Caco-2 (cell line): Measurements from ENCODE around the gene JMJD6. TPM values are rescaled to one million over a fixed set of nuclear protein-coding genes. Genes with fewer than 3 reads are reported as not detected.
A peak's percentile ranks its signal among the peaks of the same experiment; 100 is the strongest.

Experiments used
- Bru-seq: library from RNA; stranded (reverse); fragments of 400-500 nt; gene quantifications from one replicate; lab custom pipeline; 2021; lab: Mats Ljungman, UMichigan
- BruChase-seq, 2 experiments: library from RNA; stranded (reverse); fragments of 400-500 nt; gene quantifications; one replicate each; lab custom pipeline; 2021; lab: Mats Ljungman, UMichigan
- BruUV-seq: library from RNA; stranded (reverse); fragments of 400-500 nt; replicated peaks from 2 replicates; lab custom pipeline; 2021; lab: Mats Ljungman, UMichigan
- CTCF ChIA-PET: fragments of 300-600 bp; sonication (Branson Sonifier 250); formaldehyde crosslinking; loops from one replicate; lab custom pipeline; 2022; ENCODE audit warnings: antibody characterized with exemption; lab: Charles Lee
- POLR2A ChIA-PET: fragments of 300-600 bp; sonication (Branson Sonifier 250); formaldehyde crosslinking; loops from one replicate; lab custom pipeline; 2022; ENCODE audit warnings: antibody characterized with exemption; lab: Charles Lee
- DNase-seq, 2 experiments: peaks; one replicate each; pipeline versions ENCODE4 v3.0.0 to v3.0.0-alpha.2; 2020 to 2022
- H3K27me3 ChIP-seq: replicated peaks from 2 replicates; pipeline ENCODE4 v1.6.0; 2011; ENCODE audit warnings: low read length; ENCODE audit not compliant: control insufficient read depth, insufficient read depth
- H3K36me3 ChIP-seq: 2 replicates; pipeline ENCODE4 v1.5.1; 2011; ENCODE audit warnings: low read length; ENCODE audit not compliant: control insufficient read depth, insufficient read depth
- H3K4me1 ChIP-seq: fragments of 250-450 bp; sonication (Bioruptor Pico); 2 replicates; pipeline ENCODE4 v1.5.1; 2020; ENCODE audit warnings: mild to moderate bottlenecking
- H3K4me3 ChIP-seq: 2 replicates; pipeline ENCODE4 v1.5.1; 2011; ENCODE audit warnings: low read depth, mild to moderate bottlenecking, control low read depth, low read length
- H3K9me3 ChIP-seq: fragments of 250-450 bp; sonication (Bioruptor Pico); 2 replicates; pipeline ENCODE4 v1.5.1; 2020; ENCODE audit warnings: mild to moderate bottlenecking, moderate library complexity
- H3K27ac Mint-ChIP-seq: one replicate; pipeline ENCODE4 v1.8.0; 2022; ENCODE audit warnings: mixed read lengths; ENCODE audit not compliant: unreplicated experiment
- H3K27me3 Mint-ChIP-seq: one replicate; pipeline ENCODE4 v1.8.0; 2022; ENCODE audit warnings: mixed read lengths; ENCODE audit not compliant: insufficient read depth, unreplicated experiment
- H3K36me3 Mint-ChIP-seq: one replicate; pipeline ENCODE4 v1.8.0; 2022; ENCODE audit warnings: mild to moderate bottlenecking, mixed read lengths; ENCODE audit not compliant: insufficient read depth, unreplicated experiment
- H3K4me1 Mint-ChIP-seq: one replicate; pipeline ENCODE4 v1.8.0; 2022; ENCODE audit warnings: low read depth, mixed read lengths; ENCODE audit not compliant: unreplicated experiment
- H3K4me3 Mint-ChIP-seq: one replicate; pipeline ENCODE4 v1.8.0; 2022; ENCODE audit warnings: mild to moderate bottlenecking, moderate library complexity, mixed read lengths; ENCODE audit not compliant: unreplicated experiment
- H3K9me3 Mint-ChIP-seq: one replicate; pipeline ENCODE4 v1.8.0; 2022; ENCODE audit warnings: mixed read lengths; ENCODE audit not compliant: unreplicated experiment
- intact Hi-C: fragments of 100-400 bp; cut with micrococcal nuclease; formaldehyde crosslinking; loops from one replicate; pipeline ENCODE4 v1.10.0; 2022; ENCODE audit not compliant: unreplicated experiment
- long read RNA-seq: library from polyadenylated mRNA; stranded (forward); transcript quantifications from one replicate; pipeline ENCODE4 v2.0.0, GENCODE V29; 2022
- total RNA-seq: library from RNA; stranded (reverse); gene quantifications from 2 replicates; pipeline ENCODE4 v1.2.3, GENCODE V29; 2022
- TF ChIP-seq, protein P1 (sequence below), 2 experiments: fragments of 200-600 bp in 1 of 2; IDR thresholded peaks; 1 replicate in 1 of 2; 2 replicates in 1 of 2; pipeline versions ENCODE4 v1.5.1 to v1.8.0; 2011 to 2022; ENCODE audit warnings: antibody characterized with exemption in 1 of 2, control low read depth in 1 of 2, inconsistent platforms in 1 of 2, low read depth in 1 of 2, low read length in 1 of 2, mild to moderate bottlenecking in 1 of 2, moderate library complexity in 1 of 2; ENCODE audit not compliant: insufficient read depth in 1 of 2, severe bottlenecking in 1 of 2, unreplicated experiment in 1 of 2

JMJD6 gene
- total RNA-seq (37.4 and 48.2 TPM in 2 replicates), Bru-seq, nascent RNA (percentile 72 among the genes with signal in this experiment), BruChase-seq, experiment 1, labeled RNA remaining after a 2-hour chase (percentile 82 among the genes with signal in this experiment), BruChase-seq, experiment 2, labeled RNA remaining after a 6-hour chase (percentile 74 among the genes with signal in this experiment)
- long read RNA-seq, transcript JMJD6-202 (6 exons, 1,603 nt): major isoform, 50 of 68 reads
- long read RNA-seq, partial matches to known transcripts: 5 of 68 reads
- long read RNA-seq, other reads (novel, unspliced or antisense): 8 of 68 reads

DNA sequence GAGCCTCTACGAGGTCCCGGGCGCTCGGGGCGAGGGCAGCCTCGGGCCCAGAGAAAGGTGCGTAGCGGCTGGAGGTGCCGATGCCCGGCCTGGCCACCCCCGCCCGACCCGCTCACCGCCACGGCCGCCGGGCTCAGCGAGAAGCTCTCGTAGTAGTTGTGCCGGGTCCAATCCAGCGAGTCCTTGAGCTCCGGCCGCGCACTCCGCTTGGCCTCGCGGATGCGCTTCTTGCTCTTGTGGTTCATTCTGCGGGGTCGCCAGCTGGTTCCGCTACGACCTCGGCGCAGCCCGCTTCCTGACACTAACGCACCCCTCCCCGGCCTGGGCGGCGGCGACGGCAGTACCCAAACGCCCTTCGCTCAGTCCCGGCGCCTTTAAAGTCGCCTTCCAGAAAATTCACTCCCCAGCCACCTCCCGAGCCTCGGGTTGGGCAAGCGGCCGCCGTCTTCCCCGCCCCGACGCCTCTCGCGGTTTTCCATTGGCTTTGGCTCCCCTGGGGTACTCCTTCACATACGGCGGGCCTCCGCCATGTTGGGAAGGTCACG is at the start of gene JMJD6:
Gene JMJD6, minus strand, starts transcription at position 376 of the 545 bp plus-strand sequence. Its CDS starts 131 bp downstream, at position 245.
- no peaks in the 10 kb centered on the region for H3K27me3 Mint-ChIP-seq
- H3K36me3 Mint-ChIP-seq: peaks cover 92% of the 10 kb centered on the region
- H3K4me3 Mint-ChIP-seq: peak within 1 kb of the TSS; percentile 90
- DNase-seq: peak; percentile 98
- H3K27ac Mint-ChIP-seq: peak within 1 kb of the TSS; percentile 84
- TSS peak; percentile 77 for BruUV-seq
- CTCF ChIA-PET: interaction anchor here (0.6 to 1.0 kb wide), 4 partner anchors 45 to 373 kb away, joined by 3 to 4 read pairs (median 3); no protein-coding TSS in a partner anchor
- H3K4me1 Mint-ChIP-seq: no peaks in the 10 kb centered on the region
- POLR2A ChIA-PET: interaction anchor here (0.6 kb wide), 1 partner anchor 55 kb away, joined by 3 read pairs; no protein-coding TSS in a partner anchor
- Histone ChIP-seq H3K4me3 (peak within 1 kb of the TSS; percentile 85), H3K4me1 (peaks cover 7% of the 10 kb centered on the region; the same call in 1 of the 2 replicates), H3K9me3 (no peaks in the 10 kb centered on the region), H3K36me3 (peaks cover 3% of the 10 kb centered on the region), H3K27me3 (no peaks in the 10 kb centered on the region)
- H3K9me3 Mint-ChIP-seq: no peaks in the 10 kb centered on the region
- TF ChIP-seq, protein P1, sequence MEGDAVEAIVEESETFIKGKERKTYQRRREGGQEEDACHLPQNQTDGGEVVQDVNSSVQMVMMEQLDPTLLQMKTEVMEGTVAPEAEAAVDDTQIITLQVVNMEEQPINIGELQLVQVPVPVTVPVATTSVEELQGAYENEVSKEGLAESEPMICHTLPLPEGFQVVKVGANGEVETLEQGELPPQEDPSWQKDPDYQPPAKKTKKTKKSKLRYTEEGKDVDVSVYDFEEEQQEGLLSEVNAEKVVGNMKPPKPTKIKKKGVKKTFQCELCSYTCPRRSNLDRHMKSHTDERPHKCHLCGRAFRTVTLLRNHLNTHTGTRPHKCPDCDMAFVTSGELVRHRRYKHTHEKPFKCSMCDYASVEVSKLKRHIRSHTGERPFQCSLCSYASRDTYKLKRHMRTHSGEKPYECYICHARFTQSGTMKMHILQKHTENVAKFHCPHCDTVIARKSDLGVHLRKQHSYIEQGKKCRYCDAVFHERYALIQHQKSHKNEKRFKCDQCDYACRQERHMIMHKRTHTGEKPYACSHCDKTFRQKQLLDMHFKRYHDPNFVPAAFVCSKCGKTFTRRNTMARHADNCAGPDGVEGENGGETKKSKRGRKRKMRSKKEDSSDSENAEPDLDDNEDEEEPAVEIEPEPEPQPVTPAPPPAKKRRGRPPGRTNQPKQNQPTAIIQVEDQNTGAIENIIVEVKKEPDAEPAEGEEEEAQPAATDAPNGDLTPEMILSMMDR (IDR thresholded peaks at IDR 0.05; ENCODE audit: insufficient read depth in 1 of 2, low read depth in 1 of 2, low read length in 1 of 2, severe bottlenecking in 1 of 2, unreplicated experiment in 1 of 2): no peak
- intact Hi-C loops: loop anchor here (1.0 kb wide), 1 partner anchor 341 kb away; no protein-coding TSS in a partner anchor

DNA sequence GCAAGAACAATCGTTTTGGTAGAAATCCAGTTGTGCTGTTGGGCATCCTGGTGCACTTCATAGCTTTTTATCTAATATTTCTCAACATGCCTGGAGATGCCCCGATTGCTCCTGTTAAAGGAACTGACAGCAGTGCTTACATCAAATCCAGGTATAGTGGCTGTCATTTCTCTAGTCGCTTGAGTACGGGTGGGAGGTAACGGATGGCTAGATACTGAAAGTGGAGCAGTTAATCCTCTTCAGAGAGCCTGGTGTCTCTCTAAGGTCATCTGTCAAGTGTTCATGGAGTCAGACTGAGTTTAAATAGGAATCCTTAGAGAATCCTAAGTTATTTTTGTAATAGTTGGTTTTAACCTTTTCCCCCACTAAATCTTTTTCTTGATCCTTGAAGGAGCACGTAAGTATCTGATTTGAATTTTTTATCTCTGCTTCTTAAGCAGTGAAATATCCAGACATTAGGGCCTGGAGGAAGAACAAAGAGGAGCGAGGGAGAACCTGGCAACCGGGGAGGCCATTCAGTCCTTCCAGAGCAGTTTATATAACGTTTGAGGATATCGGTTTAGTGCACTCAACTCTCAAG is 48.7 kb upstream of the JMJD6 start:
- Mint-ChIP-seq H3K27ac (no peak overlapping the region), H3K4me1 (peaks cover 15% of the 10 kb centered on the region), H3K4me3 (no peak overlapping the region), H3K27me3 (no peaks in the 10 kb centered on the region), H3K9me3 (no peaks in the 10 kb centered on the region), H3K36me3 (peaks cover 58% of the 10 kb centered on the region)
- ChIA-PET CTCF (no interaction called here), POLR2A (no interaction called here)
- peaks cover 3% of the 10 kb centered on the region for H3K36me3 ChIP-seq
- H3K4me1 ChIP-seq: 0 out of 2 replicates have a peak, but pooled peaks cover 4% of the 10 kb centered on the region
- TF ChIP-seq, protein P1 (IDR thresholded peaks at IDR 0.05; ENCODE audit: insufficient read depth in 1 of 2, low read depth in 1 of 2, low read length in 1 of 2, severe bottlenecking in 1 of 2, unreplicated experiment in 1 of 2): no peak
- BruUV-seq: no TSS peak
- H3K4me3 ChIP-seq: no peak overlapping the region
- DNase-seq: no peak
- H3K27me3 ChIP-seq: no peaks in the 10 kb centered on the region
- H3K9me3 ChIP-seq: no peaks in the 10 kb centered on the region
- intact Hi-C loops: no loop called here

DNA sequence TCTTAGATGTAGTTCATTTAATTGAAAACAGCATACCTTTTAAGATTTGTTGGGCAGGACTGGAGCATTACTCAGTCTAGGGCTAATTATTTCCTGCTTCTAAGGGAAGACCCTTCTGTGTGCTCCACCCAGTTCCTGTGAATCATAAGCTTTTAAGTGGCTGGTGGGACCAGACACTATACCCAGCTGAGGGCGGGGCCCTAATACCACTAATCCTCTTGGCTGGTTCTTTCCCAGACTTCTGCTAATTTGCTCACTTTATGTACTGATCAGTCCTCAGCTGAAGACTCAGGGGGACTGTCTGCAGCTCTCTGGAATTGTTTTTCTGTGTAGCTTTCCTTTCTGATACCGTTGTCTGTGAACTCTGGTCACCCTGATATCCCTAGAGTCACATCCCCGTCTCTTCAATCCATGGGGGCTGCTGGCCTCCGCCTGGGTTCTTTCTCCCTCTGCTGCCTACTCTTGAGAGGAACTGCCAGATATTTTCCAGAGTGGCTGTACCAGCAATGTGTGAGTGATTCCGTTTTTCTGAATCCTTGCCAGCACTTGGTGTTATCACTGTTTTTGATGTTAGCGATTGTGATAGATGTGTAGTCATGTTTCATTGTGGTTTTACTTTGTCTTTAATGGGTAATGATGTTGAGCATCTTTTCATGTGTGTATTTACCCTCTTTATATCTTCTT is 46.6 kb upstream of the JMJD6 start:
- H3K4me3 Mint-ChIP-seq: no peak overlapping the region
- intact Hi-C loops: no loop called here
- POLR2A ChIA-PET: interaction anchor here (0.6 kb wide), 2 partner anchors 10 to 36 kb away, joined by 3 to 4 read pairs; no protein-coding TSS in a partner anchor
- no peaks in the 10 kb centered on the region for H3K9me3 Mint-ChIP-seq
- H3K27me3 Mint-ChIP-seq: no peaks in the 10 kb centered on the region
- peaks cover 57% of the 10 kb centered on the region for H3K36me3 Mint-ChIP-seq
- H3K27ac Mint-ChIP-seq: peak overlapping the region; percentile 30
- TF ChIP-seq, protein P1 (IDR thresholded peaks at IDR 0.05; ENCODE audit: insufficient read depth in 1 of 2, low read depth in 1 of 2, low read length in 1 of 2, severe bottlenecking in 1 of 2, unreplicated experiment in 1 of 2): no peak
- H3K4me1 Mint-ChIP-seq: peaks cover 15% of the 10 kb centered on the region
- H3K36me3 ChIP-seq: peaks cover 3% of the 10 kb centered on the region
- peak in 1 of 2 experiments; percentile 6 for DNase-seq
- H3K27me3 ChIP-seq: no peaks in the 10 kb centered on the region
- no TSS peak for BruUV-seq
- no peak overlapping the region for H3K4me3 ChIP-seq
- CTCF ChIA-PET: no interaction called here
- H3K9me3 ChIP-seq: no peaks in the 10 kb centered on the region
- 0 out of 2 replicates have a peak, but pooled peaks cover 4% of the 10 kb centered on the region for H3K4me1 ChIP-seq
